RPMI8226 (cell line): ENCODE measurements around the gene PRDM2.
"Not testable (repeated sequence)": the region's sequence is repeated elsewhere in the genome, so short reads cannot be mapped to it uniquely, and the experiment has no call there.

Experiments
- DNase-seq: peaks from one replicate; pipeline ENCODE4 v3.0.0-alpha.2; 2015

PRDM2 gene

GRCh38 chr1:13701271-13701640 lies 1.3 kb downstream of the PRDM2 start:
- DNase-seq = no peak

DNA sequence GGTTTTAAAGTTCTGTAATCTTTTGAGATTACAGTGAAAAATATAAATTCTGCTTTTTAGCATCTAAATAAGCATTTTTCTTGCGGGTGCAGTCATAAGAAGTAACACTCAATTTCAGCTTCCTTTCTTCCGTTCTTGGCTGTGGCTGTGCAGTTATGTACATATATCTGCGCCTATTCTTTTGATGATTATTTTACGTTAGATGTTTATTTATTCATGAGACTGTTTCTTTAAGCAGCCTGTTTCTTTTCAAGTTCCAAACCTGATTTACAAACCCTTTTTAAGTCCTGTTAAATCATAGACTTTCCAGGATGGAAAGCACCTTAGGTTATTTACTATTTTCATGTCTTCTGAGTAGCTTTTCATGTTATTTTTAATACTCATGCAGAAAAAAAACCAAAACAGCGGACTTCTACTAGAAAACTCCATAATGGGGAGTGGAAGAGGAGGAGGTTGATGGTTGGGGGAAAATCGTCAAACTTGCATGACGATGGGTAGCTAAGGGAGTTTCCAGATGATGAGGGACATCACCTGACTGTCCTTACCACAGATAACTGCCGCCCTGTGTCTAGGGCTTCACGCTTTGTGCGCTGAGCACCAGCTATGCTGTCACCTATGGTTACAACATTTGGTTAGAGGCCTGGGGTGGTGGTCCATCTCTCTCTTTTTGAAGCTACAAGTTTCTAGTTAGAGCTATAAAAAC lies 2.6 kb downstream of the PRDM2 start:
- DNase-seq = no peak

DNA sequence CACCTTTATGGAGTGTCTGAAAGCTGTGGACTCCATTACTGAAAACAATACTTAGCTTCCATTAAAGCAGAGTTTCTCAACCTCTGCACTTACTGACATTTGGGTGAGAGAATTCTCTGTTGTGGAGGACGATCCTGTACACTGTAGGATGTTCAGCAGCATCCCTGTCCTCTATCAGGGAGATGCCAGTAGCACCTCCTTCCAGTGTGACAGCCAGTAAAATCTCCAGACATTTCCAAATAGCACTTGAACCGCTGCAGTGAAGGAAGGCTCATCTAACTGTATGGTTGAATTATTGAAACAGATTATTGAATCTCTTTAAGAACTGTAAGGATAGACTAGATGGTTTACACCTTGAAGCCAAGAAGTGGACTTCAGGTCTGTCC lies 3.1 kb downstream of the PRDM2 start:
- DNase-seq = no peak

GRCh38 chr1:13703558-13704490 lies 3.8 kb downstream of the PRDM2 start:
- DNase-seq = no peak

DNA sequence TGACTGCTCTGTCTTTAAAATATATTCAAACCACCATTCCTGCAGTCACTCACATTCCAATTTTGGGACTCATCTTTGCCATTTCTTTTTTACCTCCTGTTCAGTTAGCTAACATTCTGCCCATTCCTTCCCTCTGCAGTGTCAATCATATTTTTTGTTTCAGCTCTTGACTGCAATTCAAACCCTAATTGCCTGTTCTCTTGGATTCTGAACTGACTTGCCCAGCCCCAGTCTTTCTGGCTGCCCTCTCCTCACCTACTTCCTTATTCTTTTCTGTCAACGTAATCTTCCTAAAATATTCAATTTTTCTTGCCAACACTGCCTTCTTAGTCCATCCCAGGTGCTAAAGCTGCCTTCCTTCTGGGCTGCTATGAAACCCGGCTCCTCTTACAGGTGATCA lies 6.1 kb downstream of the PRDM2 start:
- peak; percentile 17 for DNase-seq

DNA sequence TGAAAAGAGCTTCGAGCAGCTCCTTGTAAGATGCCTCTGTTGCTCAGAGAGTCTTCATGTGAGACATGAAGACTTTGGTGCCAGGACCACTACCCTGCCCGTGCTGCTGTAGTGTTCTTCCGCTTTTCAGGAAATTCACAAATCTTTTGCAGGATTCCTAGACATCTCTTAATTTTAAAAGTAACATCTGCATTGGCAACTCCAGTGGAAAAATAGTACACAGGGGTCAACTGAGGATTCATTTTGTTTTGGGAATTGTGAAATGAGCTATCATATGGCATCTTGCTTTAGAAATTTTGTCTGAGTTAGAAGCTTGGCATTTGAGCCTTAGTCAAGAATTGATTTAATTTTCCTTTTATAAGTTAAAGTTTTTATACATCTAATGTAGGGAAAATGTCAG lies 7.2 kb downstream of the PRDM2 start:
- no peak for DNase-seq

GRCh38 chr1:13708380-13708982 lies 8.5 kb downstream of the PRDM2 start:
- DNase-seq = no peak

DNA sequence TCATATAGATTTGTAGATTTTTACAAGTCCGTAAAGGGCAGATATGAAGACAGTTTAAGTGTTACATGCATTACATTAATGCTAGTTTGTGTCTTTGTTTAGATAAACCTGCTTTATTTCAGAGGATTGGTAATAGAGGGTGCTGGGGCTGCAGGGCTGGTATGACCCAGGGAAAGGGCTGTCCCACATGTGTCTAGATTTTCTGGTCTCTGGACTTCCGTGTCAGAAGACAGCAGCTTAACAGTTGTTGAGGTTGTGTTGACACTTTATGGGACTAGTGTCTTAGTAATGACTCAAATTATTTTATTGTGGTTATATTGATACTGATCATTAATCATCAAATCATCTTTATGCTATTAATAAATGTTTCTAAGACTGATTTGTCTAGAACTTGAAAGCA lies 10.1 kb downstream of the PRDM2 start:
- DNase-seq = no peak

DNA sequence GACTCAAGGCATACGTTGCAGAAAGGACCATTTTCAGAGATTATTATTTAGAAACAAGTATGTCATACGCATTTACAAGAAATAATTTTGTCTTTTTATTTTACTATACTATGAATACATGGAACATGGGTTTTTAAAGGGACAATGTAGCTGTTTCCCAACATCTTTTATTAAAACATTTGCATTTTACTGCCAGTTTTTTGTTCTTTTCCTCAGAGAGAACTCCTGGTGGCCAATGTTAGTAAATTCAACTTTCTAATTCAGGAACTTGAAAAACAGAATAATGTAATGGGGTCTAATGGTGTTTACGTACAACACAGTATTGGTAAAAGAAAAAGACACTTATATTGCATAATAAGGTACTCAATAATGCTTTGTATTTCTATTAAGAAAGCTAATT lies 14.9 kb downstream of the PRDM2 start:
- DNase-seq = no peak

- not testable (repeated sequence) for DNase-seq
These were observed 15.8 kb downstream of the PRDM2 start for GRCh38 chr1:13715616-13716287.

DNA sequence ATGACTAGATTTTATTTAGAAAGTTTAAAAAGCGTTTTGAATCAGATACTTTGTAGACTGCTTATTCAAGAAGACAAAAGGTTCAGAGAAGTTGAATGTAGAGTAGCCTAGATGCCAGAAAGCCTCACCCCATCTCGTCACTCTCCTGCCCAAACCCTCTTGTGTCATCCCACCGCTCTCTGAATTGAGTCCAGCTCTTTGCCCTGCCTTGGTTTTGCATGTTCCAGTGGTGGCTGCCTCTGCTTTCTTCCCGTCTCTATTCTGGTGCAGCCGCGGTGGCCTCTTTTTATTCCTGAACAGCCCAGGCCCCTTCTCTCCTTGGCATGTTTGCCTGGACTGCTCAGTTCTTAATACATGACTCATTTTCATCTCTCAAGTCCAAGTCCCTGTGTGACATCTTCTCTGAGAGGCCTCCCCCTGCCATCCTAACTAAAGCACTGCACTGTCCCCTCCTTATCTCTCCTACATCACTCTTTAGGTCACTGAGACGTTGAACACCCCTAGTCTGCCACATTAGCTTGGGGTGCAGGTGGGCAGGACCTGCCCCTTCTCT lies 22.9 kb downstream of the PRDM2 start:
- DNase-seq = no peak

- no peak for DNase-seq
These were observed 23.8 kb downstream of the PRDM2 start for GRCh38 chr1:13723810-13724209.

- peak; percentile 65 for DNase-seq
These were observed 25.8 kb downstream of the PRDM2 start for GRCh38 chr1:13725714-13726175.

GRCh38 chr1:13728091-13728715 lies 28.2 kb downstream of the PRDM2 start:
- DNase-seq = no peak

DNA sequence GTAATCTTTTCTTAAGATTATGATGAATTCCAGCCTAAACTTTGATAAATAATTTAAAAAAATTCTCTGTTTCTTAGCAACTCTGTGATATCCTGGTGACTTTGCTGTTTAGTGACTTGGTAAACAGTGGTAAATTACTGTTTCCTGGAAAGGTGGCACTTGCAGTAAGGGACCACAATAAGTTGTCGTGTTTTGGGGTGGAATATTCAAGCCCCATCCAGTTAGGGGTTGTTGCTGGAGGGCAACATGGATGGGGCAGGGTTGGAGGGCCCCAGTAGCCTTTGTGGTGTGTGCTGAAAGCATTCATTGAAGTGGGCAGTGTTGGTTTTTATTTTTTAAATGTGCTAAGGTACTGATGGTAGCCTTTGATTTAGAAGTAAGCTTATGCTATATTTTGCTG lies 30.3 kb downstream of the PRDM2 start:
- no peak for DNase-seq

DNA sequence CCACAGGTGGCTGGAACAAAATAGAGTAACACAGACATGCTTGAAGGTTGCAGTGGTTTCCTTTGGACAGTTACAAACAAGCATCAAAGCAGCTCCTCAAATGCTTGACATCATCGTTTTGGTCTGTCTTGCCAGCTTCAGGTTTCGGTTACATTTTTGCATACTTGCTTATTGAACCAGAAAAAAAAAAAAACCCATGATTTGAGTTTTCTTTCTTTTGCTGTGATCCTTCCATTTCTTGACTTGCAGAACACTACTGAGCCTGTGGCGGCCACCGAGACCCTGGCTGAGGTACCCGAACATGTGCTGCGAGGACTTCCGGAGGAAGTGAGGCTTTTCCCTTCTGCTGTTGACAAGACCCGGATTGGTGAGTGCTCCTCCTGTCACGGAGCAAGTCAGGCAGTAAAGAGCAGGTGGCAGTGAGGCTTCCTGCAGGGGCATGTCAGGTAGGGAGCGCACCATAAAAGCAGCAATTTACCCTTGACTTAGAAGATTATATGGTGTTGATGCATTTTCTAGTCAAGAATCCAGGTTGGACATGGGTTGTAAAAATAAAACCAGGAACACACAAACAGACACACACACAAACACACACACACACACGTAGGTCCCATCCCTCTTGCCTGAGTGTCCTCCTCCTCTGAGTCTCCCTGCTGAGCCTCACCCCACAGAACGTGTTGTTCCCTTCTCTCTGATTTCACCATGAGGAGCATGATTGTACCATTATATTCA lies 30.9 kb downstream of the PRDM2 start:
- DNase-seq = peak; percentile 93

DNA sequence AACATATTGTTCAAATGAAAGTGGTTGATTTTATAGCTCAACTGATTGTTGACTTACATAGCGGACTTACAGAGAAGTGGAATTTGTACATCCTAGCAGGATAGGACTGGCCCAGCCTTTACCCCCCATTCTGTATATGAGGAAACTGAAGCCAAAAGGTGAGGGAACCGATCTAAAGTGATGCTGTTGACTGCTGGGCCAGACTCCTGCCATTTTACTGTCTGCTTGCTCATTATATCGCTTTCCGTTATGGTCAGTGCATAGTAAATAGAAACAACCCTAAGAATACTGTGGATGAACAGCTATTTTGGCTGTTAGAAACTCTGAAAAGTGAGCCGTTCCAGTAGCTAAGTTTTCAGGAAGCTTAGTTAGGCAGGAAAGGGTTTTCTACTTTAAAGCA lies 31.9 kb downstream of the PRDM2 start:
- peak; percentile 19 for DNase-seq

GRCh38 chr1:13732971-13733667 lies 33.1 kb downstream of the PRDM2 start:
- peak; percentile 36 for DNase-seq

DNA sequence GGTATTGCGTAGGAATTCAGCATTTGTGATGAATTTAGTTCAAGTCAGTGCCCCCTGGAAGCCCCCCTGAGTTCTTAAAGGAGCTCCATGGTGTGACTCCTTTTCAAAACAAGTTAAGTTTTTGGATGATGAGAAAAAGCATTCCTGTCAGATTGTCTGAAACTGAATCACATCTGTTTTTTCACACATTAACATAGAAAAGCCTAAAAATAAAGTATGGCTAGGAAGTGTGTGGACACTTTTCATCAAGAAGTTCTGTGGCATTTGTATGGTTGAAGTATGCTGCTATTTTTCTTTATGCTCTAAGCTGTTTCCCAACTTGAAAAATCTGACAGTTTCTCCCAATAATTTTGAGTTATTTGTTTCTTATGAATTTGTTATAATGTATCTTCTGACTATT lies 33.7 kb downstream of the PRDM2 start:
- DNase-seq = no peak

- no peak for DNase-seq
These were observed 35.4 kb downstream of the PRDM2 start for GRCh38 chr1:13735168-13735930.
